Camera-type eye (tissue), 1 donor: ENCODE data around the gene SLC26A2. TPM values are rescaled to one million over a fixed set of nuclear protein-coding genes. Genes with fewer than 3 reads are reported as not detected.

ENCODE experiments used
- total RNA-seq: library from RNA; depleted of rRNA; stranded (reverse); fragments of >200 nt; gene quantifications from one replicate; pipeline ENCODE4 v1.2.3, GENCODE V29; 2014

SLC26A2 gene
- 17.7 TPM for total RNA-seq

DNA sequence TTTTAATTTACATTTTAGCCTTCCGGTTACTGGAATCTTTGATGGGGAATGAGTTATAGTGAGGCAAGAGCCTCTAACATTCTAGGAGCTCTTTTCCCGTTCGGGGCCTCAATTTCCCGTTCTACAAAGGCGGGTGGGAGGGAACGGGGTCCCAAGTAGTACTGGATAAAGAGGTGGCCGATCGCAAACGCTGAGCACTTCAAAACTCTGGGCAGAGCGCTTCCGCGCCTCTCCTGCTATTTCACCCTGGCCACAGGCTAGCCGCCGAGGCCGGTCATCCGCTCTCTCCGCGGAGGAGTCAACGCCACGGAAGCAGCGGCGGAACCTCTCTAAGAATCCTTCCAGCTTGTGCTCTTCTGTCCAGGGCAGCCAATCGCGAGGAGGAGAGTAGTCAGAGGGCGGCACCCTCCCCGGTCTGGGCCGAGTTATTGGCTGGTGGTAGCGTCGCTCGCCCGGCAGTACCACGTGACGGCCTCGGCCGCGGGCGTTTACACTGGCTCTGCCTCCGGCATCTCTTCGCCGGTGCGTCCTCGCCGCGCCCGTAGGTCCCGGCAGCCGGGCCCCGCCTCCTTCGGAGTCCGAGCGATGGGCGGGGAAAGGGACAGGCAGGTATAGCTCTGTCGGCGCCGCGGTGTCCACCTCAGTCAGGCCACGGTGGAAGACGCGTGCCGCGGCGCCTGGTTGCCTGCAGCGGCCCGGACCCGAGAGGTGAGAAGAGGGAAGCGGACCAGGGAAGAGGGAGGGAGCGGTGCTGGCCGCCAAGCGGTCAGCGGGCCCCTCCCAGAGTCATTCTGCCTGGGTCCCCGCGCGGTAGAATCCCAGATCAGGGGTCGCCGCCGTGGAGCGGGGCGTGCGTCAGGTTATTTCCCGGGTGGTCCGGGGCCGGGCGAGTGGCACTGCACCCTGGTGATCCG lies at the start of gene SLC26A2:
SLC26A2 (plus strand) TSS at position 487 of the 914 bp plus-strand sequence. CDS start 16,895 bp downstream, outside the sequence.

DNA sequence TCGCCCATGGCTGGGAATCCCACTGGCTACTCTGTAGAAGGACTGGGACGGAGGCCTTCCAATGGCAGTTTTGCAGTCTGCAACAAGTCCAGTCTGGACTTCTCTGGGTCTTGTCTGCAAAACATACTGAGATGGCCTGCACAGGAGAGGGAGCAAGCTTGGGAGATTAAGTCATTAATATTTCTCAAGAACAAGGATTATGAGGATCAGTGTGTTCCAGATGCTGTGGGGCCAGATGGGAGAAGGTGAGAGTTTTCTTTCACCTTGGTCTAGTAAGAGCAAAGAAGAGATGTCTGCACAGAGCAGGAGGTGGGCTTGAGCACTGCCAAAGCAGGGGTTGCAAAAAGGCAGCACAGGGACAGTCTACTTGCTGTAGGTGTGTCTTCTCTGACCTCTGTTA lies 15.9 kb upstream of the SLC26A2 start, which contains the start of gene PDE6A:
PDE6A (minus strand) TSS at position 128 of the 400 bp plus-strand sequence; CDS start at position 8, 120 bp downstream.

DNA sequence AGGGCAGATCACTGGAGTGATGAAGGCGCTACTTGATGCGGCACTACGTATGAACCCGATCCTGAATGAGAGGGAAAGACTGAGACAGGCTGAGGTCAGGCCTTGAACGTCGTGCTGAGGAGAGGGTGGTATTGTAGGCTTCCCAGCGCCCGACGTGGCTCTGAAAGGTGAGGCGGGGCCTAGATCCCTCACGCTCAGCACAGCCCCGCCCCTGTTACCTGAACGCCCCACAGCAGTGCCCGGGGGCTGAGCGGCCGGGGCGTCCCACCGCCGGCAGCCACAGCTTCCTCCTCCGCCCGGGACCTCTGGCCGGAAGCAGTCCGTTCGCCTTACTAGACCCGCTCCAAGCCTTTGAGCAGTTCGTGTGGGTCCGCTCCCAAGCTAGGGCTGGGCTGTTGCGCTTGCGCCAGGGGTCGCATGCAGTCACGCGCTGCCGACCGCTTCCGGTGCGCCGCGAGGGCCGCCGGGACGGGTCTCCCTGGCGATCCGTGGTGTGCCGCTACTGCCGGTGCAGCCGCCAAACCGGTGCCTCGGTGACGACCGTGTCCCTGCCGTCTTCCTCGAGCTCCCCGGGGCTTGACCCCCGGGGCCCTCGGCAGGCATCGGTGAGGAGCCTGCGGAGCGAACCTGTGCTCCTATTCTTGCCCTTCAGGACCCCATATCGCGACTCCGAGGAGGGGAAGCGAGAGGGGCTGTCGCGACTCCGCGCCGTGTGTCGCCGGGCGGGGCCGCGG lies 39.9 kb downstream of the SLC26A2 start, which contains the start of the genes HMGXB3 and TIGD6:
HMGXB3 (plus strand) TSS at position 484 of the 734 bp plus-strand sequence. CDS start 4,114 bp downstream, outside the sequence.
TIGD6 (minus strand) TSS at position 399 of the 734 bp plus-strand sequence. CDS start 4,306 bp downstream, outside the sequence.

Other genes starting within 250 kb of the SLC26A2 start
- 3.8 TPM for gene PPARGC1B, start 230.4 kb upstream of the SLC26A2 start, total RNA-seq
- 0.88 TPM for gene PDE6A, start 16.0 kb upstream of the SLC26A2 start, total RNA-seq
- gene TIGD6, start 39.9 kb downstream of the SLC26A2 start, total RNA-seq, result 7.4 TPM
- 43.0 TPM for gene HMGXB3, start 40.0 kb downstream of the SLC26A2 start, total RNA-seq
- gene CSF1R, start 125.8 kb downstream of the SLC26A2 start, total RNA-seq, result 22.4 TPM
- 181 TPM for gene PDGFRB, start 195.1 kb downstream of the SLC26A2 start, total RNA-seq
- gene CDX1, start 206.0 kb downstream of the SLC26A2 start, total RNA-seq, result not detected
- 0.11 TPM for gene SLC6A7, start 229.3 kb downstream of the SLC26A2 start, total RNA-seq